GM12864 (cell line): ENCODE results near the gene NTSR1.
A peak's percentile ranks its signal among the peaks of the same experiment; 100 is the strongest.

Source experiments
- DNase-seq: peaks from one replicate; pipeline ENCODE4 v3.0.0-alpha.2; 2011; ENCODE audit warnings: low read depth
- H3K4me3 ChIP-seq: 2 replicates; pipeline ENCODE4 v1.5.1; 2011; ENCODE audit warnings: mild to moderate bottlenecking, low read depth, low read length, control low read depth
- TF ChIP-seq, protein P1 (sequence below): IDR thresholded peaks from 2 replicates; pipeline ENCODE4 v1.5.1; 2011; ENCODE audit warnings: low read depth, mild to moderate bottlenecking, moderate library complexity, low read length, control low read depth, inconsistent platforms; ENCODE audit errors: missing control alignments

NTSR1 gene

DNA sequence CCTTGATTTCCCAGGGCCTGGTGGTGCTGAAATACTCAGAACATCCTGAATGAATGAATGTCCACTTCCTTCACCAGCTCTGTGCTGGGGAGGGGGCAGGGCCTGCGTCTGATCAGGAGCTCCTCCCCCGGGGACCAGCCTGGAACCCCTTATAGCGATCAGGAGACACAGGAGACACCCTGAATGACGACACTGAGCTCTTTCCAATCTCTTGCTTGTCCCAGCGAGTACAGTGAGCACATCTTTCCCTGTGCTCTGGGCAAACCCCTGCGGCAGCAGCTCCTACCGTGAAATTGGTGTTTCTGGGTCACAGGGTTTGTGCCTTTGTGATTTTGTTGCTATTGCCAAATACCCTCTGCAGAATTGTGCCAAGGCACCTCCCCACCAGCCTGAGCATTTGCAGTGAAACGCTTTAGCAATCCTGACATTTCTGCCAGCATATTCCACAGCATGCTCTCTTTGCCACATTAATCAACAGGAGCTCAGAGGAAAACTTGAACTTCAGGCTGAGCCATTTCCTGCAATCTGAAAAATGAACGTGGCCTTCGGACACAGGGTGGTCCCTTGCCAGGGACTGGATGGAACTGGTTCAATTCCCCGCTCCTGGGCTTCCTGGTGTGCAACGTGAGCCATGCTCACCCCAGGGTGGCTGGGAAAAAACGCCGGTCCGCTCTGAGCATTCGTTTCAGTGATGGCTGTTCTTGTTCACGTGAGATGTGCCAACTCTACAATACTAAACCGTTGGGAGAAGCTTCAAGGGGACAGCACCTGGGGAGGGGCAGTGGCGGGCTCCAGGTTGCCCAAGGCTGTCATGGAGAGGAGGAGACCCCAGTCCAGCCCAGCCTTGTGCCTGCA is 64.6 kb downstream of the NTSR1 start:
- H3K4me3 ChIP-seq = no peak overlapping the region
- TF ChIP-seq, protein P1, sequence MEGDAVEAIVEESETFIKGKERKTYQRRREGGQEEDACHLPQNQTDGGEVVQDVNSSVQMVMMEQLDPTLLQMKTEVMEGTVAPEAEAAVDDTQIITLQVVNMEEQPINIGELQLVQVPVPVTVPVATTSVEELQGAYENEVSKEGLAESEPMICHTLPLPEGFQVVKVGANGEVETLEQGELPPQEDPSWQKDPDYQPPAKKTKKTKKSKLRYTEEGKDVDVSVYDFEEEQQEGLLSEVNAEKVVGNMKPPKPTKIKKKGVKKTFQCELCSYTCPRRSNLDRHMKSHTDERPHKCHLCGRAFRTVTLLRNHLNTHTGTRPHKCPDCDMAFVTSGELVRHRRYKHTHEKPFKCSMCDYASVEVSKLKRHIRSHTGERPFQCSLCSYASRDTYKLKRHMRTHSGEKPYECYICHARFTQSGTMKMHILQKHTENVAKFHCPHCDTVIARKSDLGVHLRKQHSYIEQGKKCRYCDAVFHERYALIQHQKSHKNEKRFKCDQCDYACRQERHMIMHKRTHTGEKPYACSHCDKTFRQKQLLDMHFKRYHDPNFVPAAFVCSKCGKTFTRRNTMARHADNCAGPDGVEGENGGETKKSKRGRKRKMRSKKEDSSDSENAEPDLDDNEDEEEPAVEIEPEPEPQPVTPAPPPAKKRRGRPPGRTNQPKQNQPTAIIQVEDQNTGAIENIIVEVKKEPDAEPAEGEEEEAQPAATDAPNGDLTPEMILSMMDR = no peak
- DNase-seq = no peak

GRCh38 chr20:62773845-62774714 is 65.4 kb downstream of the NTSR1 start:
- no peak overlapping the region for H3K4me3 ChIP-seq
- DNase-seq = no peak
- TF ChIP-seq, protein P1 = no peak

- TF ChIP-seq, protein P1 = no peak
- no peak overlapping the region for H3K4me3 ChIP-seq
- no peak for DNase-seq
Observed at GRCh38 chr20:62774762-62775161, 66.1 kb downstream of the NTSR1 start.

DNA sequence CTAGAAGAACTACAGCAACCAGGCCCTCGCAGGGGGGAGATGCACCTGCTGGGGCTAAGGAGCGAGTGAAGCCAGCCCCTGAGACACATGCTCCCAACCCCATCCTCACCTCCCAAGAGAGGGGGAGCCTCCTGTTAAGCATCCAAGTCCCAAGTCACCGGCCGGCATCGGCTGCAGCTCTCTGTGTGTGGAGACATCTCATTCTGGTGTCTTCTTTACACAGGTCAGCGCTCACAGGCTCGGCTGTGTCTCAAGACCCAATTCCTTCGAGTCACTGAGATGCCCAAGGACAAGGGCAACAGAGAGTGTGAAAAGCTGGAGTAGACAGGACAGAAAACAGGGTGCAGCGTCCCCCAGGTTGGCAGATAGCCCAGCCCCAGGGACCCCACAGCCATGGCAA is 66.6 kb downstream of the NTSR1 start:
- no peak for DNase-seq
- TF ChIP-seq, protein P1 = no peak
- no peak overlapping the region for H3K4me3 ChIP-seq

GRCh38 chr20:62776035-62776691 is 67.5 kb downstream of the NTSR1 start:
- DNase-seq = no peak
- TF ChIP-seq, protein P1 = no peak
- H3K4me3 ChIP-seq = no peak overlapping the region

- H3K4me3 ChIP-seq = no peak overlapping the region
- TF ChIP-seq, protein P1 = no peak
- DNase-seq = peak; percentile 60
Observed at GRCh38 chr20:62776692-62777527, 68.3 kb downstream of the NTSR1 start.
